Pons (tissue), 1 donor: ENCODE measurements around the gene SLC26A9.

ENCODE experiments used
- DNase-seq: peaks from one replicate; pipeline ENCODE4 v3.0.0-alpha.2; 2016; ENCODE audit warnings: low spot score

Gene SLC26A9

DNA sequence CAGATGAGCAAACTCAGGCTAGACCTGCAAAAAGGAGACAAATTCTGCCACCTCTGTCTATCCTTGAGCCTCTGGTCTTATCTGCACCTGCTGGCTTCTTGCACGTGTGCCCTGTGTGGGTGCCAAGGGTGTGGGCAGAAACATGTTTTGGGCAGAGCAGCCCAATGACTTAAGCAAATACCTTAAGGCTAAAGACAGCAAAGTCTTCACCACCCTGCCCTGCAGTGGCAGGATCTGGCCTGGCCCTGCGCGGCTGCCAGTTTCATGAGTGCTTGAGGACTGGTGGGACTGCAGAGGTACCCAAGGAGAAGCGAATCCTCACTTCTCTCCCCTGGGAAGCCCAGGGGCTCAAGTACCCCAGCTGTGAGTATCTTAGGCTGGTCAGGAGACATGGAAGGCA, 3.8 kb upstream of the SLC26A9 start:
- no peak for DNase-seq

DNA sequence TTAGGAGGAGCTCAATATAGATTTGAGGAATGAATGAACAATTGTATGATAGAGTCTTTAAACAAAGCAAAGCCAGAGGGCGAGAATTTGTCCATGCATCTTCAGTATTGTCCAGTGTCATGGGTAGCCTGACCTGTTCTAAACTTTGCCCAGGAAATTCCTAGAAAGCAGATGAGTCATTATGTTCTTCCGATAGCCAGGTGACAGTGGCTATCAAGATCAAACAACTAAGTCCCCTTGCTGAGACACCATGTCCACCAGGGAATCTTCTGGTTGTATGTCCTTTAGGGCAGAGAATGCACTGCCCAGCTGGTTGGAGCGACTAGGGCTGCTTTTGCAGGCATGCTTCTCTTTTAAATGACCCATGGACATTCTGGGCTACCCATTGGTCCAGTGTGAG, 1.8 kb upstream of the SLC26A9 start:
- DNase-seq, result no peak

DNA sequence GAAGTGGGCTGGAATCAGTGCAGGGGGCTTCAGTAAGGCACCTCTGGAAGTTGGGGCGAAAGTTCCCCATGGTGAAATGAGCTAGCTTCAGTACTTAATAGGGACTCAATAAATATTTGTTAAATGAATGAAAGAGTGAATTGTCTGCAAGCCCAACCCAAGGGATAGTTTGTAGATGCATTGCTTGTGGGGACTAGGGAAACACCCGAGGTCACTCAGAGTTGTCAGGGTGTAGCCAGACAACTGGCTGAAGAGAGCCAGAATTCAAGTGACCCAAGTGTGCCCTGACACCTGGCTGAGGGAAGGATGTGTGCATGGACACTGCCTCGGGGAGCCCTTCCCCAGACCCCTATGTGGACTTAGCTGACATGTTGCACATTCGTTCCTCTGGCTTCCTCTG, 1.3 kb upstream of the SLC26A9 start:
- DNase-seq, result no peak

DNA sequence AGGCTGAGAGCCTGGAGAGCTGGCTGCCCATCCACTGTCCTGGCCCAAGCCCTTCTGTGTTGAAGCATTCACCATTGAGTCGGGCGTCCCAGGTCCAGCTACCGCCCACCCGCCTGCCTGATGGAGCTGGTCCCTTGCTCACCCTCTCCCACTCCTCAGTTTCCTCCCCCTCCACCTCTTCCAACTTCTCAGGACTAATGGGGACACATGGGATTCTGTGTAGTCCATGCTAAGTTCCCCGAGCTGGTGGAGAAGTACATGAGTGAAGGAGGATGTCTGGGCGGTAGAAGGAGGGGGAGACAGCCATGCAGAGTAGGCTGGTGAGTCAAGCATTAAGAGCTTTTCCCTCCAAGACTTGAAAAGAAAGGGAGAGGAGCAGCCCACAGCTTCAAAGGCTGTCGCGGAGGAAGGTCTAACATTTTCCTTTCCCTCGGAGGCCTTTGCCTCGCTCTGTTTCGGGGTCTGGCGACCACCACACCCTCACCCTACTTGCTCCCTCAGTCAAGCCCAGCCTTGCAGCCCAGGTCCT, 561 bp downstream of the SLC26A9 start:
- DNase-seq, result no peak

DNA sequence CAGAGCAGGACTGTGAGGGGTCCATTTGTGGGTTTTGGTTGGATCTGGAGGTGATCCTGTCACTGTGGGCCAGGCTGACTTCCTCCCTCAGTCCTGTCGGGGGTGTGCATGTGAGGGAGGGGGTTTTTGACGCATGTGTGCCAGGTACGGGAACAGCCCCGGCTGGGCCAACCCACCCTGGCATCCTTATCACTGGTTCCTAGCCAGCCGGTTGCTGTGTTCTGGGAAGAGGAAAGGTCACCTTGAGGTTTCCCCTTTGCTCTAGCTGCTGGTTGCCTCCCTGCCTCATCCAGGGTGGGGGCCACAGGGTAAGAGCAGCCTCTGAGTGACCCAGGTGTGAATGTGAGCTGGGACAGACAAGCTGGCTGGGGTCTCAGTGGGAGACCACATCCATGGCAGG, 2.5 kb downstream of the SLC26A9 start:
- DNase-seq, result no peak

DNA sequence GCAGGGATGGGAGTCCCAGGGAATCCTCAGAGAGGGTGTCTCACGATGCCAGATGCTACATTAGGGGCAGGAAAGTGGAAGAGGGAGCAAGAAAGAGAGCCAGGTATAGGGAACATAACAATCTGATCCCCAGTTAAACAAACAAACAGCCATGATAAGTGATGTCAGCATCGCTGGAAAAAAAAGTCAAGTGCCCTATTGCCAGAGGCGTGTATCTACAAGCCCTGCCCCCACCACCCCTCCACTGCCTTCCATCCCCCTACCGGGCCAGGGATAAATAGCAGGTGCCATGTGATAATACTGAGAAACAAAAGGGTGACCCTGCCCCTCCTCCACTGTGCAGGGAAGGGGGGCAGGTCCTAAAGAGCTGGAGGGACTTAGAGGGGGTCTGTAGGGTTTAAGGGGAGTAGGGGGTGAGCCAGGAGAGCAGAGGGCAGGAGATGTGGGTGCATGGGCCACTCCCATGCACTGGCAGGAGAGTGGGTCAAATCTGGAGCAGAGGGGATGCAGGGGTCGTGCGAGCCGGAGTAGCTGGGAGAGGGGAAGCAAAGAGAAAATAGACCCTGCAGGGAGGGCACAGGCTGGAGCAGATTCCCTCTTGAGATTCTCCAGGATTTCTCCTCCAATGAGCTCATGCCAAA, 3.4 kb downstream of the SLC26A9 start:
- no peak for DNase-seq

DNA sequence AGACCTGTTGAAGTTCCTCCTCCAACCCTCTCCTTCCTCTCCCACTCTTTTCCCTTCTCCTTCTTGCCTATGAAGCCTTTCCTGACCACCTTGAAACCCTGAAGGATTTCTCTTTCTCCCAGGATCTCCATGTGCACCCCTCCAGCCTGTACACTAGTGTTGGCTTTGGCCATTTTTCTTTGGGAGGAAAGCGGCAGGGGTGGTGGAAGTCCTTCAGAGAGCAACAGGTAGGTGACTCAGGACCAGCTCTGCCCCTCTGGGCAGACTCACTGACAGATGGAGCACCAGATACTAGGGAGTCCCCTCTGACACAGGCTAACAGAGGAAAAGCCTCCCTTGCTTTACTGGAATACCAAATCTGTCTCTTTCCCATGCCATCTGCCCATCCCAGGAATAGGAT, 4.6 kb downstream of the SLC26A9 start:
- DNase-seq, result no peak

DNA sequence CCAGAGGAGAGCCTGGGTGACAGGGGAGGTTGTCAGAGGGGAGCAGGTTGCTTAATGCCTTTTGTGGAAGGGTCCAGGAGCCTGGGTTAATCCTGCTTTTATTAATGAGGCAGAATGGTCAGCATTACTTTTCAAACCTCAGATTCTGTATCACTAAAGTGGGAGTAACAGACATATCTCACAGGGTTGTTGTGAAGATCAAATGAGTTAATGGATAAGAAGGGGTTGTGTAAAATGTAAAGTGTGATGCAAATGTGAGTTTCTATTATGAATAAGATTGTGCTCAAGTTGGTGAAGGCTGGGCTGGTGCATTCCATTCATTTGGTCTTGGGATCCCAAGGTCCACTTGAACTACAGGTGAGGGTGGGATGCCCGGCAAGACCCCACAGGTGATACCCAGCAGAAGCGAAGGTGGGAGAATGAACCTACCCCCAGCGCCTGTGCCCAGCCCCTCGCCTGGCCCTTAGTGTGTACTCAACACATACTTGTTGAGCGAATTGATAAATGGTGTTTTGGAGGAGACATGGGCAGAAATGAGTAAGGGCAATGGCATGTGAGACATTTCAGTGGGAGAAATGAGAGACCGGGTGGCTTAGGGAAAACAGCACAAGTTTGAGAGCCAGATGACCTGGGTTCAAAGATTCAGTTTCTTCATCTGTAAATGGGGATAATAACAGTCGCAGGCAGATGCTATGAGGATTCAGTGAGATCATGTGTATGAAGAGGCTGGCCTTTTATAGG, 6.2 kb downstream of the SLC26A9 start:
- DNase-seq, result no peak

DNA sequence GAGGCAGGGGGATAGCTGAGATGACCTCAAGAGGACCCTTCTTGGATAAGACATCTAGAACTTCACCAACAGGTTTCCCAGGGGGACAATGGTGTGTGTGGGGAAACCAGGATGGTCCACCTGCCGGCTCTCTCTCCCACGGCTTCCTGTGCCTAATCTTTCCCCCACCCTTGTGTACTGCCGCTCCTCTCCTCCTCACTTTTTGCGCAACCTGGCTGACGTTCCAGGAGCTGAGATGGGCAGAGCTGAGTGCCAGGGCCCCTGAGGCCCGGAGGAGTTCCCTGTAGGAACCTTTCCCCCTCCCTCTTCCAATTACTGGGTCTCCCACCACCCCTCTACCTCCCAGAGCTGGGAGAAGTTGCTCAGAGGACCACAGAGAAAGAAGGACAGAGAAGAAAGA, 6.9 kb downstream of the SLC26A9 start:
- DNase-seq, result no peak

DNA sequence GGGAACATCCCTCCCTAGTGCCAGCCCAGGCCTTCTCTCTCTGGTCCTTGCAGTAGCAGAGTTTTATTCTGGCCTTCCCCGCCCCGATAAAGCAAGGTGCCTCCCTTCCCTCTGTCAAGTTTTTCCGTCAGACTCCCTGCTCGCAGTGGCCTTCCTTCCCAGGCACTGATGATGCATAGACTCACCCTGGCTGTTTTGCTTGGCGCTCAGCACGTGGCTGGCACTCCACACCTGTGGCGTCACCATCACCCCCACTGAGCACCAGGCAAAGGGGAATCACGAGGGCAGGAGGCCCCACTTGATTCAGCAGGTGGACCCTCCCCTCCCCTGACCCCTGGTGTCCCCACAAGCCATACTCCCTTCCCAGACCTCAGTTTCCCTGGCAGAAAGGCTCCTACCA, 7.4 kb downstream of the SLC26A9 start:
- no peak for DNase-seq

DNA sequence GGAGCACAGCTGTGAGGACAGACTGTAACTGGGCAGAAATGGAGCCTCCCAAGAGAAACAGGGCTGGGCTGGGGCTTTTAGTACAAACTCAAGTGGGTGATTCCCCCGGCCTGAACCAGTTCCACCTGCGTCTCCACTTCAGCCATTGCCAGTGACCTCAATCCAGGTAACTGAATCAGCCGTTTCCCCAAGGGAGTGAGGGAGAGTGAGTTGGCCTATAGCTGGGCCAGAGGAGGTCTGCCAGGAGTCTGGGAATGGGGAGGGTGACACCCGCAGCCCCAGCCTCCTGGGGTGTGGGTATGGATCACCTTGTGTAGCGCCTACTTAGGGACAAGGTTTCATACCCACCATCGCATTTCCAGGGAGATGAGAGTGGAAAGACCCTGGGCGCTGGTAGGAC, 8.5 kb downstream of the SLC26A9 start:
- no peak for DNase-seq

DNA sequence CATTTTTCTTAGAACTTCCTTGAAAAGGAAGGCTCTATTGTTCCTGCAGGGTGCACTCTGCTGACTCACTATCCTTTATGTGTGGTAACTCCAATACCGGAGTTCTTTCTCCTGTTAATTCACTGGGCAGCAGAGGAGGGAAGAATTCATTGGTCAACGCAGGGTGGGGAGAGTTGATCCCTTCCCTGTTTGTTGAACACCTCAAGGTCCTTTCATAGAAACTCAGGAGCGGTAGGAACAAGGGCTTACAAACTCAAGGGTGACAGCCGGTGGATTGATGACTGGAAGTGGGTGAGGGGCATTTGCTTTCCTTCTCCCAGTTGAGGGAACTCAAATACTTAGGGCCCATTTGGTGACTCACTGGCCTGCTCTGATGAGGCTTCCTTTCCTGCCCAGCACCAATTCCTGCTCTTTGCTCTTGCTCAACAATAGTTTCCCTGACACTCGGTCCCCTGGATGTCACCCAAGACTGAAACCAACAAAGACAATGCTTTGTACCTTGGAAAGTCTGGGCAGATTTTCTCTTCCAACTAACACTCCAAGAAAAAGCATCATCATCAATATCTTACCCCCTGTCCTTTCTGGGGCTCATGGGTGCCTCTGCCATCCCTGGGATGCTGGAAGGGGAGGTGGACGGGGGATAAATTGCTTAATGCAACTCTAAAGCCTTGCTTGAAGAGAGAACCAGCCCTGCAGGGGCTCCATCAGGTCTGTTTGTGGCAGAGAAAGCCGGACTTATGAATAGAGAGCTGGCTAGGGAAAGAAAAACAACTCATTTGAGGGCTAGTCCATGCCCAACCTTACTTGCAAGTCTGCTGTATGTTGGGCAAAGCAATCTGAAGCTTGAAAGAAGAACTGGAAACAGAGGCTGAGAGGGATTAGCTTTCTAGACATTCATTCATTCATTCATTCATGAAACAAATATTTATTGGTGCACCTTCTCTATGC, 9.3 kb downstream of the SLC26A9 start:
- peak; percentile 90 for DNase-seq

DNA sequence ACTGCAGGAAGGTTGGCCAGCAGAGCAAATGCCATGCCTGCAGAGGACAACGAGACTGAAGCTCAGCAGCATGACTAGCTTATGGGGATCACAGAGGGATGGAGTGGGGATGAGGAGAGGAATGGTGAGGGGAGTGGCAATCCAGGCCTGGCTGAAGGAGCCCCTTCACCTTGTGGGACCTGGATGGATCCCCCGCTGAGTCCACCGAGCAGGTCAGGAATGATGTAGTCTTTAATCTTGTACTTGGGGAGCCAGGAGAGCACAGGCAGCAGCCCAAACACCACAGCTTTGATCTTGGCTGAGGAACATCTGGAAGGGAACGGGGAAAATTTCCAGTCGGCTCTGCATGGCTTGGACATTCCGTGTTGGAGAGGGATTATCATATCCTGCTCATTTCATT, 10.5 kb downstream of the SLC26A9 start:
- DNase-seq, result no peak

DNA sequence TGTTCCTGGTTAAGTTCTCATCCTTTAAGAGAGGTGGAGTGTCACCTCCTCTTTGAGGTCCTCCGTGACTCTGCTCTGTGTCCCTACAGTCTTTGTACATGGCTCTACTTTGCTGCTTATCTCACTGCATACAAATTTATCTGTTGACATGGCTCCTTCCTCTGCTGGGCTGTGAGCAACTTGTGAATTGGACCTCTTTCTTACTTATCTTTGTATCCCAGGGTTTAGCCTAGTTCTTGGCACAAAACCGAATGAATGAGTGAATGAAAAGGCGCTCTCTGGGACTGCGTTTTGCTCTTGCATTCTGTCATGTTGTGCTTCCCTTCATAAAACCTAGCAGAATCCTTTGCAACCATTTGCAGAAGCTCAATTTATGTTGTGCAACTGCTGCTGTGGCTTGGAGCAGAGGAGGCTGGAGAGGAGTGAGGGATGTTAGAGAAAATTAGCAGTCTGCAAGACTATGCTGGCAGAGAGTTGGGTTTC, 12.4 kb downstream of the SLC26A9 start:
- no peak for DNase-seq

DNA sequence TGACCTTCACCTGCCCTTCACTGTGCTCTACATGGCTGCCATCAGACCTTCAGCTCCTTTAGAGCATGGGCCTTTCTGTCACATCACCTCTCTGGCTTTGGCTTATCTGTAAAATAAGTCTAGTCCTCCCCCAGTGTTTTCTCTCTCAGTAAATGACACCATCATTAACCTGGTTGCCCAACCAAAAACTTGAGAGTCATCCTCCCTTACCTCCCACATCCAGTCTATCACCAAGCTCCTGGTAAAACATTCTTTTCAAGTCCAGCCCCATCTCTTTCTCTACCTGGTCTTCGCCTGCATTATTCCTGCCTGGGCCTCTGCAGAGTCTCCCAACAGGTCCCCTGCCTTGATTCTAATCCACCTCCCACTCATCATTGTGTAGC, 13.1 kb downstream of the SLC26A9 start:
- DNase-seq, result no peak

DNA sequence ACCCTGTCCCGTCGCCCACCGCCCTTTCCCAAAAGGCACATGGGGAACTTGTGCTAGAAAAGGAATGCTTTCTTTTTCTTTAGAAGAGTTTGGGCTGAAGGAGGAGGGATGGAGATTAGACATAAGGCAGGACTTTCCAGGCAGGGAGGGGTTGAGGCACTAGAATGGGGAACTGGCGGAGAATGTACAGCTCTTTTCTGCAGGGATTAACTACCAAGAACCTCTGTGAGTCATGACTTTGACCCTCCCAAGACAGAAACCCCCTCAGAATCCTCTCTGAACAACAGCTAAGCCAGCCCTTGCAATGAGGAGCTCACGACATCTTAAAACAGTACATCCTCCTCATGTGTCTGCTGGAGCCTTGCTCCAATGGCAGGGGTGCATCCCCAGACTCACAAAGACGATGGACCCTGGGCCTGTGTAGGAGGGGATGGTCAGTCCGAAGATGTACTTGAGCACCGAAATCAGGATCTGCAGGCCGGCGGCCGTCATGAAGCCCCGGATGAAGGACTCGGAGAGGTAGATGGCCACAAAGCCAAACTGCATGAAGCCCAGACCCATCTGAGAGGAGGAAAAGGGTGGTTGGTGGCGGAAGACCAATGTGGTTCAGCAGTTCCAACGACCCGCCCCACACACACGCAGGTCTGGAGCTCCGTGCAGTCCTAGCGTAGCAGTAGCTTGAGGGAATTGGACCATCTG, 13.6 kb downstream of the SLC26A9 start:
- DNase-seq, result no peak

DNA sequence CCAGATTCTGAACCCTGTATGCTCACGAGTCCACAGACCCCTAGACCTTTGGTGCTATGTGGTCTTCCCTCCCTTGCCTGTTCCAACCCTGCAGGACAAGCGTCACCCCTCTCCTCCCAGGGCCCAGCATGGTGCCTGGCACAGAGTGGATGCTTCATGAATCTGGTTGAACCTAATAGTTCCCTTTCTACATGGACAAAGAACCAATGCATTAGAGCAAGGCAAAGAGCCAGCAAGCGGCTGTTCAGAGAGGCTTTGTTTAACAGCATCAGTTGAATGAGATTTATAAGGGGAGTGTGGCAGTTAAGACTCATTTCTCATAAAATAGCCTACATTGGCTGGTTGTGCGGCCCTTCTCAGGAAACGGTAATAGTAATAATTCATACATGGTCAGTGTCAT, 14.9 kb downstream of the SLC26A9 start:
- DNase-seq, result peak; percentile 100

DNA sequence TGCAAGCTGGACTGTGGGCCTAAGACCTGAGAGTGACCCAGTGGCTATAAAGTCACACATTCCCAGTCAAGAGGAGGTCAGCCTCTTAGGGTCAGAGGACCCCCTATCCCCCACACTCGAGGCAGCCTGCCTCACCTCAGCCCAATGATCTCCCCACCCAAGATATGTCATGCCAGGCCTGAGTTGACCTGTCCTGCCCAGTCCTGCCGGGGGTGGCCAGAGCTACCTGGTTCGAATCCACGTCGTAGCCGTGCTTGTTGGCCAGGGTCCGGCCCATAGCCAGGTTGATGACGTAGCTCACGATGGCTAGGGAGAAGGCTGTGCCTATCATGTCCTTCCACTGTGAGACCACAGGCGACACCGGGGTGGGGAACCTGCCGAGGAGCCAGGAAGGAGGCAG, 15.6 kb downstream of the SLC26A9 start:
- no peak for DNase-seq

DNA sequence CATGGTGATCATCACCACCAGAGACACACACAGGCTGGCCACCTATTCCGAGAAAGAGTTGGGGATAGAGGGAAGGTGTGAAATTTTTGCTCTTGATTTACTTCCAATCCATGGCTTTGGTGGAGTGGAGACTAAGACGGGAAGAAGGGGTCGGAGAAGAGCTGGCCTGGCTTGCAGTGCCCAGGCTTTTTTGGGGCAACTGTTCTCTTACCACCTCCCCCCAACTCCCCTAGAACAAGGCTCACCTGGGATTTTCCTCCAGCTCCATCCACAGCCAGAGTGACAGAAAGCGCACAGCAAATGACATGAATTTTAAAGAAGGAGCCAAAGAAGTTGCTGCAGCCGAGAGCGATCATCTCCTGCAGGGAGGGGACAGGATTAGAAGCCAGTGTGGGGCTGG, 16.0 kb downstream of the SLC26A9 start:
- DNase-seq, result no peak

DNA sequence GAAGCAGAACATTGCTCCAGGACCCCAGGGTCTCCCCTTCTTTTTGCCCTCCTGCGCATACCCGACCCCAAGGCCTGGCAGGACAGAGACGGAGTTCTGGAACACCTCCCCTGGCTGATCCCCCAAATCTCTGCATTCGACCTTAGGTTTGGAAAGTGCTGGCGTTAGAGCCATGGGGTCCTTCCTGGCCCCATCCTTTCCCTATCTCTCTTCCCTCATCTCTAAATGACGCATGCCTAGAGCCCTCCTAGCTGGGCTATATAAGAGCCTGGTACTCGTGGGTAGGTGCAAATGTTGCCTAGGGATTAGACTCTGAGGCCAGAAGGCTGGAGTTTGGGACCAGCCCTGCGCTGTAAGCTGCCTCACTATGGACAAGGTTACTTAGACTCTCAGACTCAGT, 16.6 kb downstream of the SLC26A9 start:
- DNase-seq, result no peak

DNA sequence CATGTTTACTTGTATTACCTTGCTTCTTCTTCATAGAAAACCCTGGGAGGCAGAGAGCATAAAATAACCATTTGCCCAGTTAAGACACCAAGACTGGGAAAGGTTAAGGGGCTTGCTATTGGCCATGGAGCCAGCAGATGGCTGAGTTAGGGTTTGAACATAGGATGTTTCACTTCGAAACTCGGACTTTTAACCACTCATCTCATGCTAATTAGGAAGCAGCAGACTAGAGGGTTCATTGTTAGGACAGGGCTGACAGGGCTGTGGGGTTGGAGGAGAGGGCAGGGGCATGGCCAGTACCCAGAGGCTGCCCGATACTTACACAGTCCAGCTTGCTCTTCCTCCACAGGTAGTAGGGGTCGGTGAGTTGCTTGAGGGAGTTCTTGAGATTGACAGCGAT, 17.0 kb downstream of the SLC26A9 start:
- DNase-seq, result peak; percentile 80

DNA sequence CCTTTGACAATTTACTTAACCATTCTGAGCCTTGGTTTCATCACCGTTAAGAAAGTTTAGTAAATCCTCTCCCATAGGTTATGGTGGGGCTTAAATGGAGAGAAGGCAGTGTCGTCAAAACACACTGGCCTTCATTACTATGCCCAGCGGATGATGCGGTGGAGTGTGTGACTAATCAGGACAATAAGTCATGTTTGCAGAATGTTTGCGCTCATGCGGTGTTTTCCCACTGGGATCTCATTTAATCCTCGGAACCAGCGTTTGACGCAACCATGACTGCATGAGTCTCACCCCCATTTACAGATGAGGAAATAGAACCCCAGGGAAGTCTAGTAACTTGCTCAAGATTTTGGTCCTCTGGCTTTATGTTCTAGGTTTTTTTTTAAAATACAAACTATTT, 17.5 kb downstream of the SLC26A9 start:
- DNase-seq, result no peak
